GM12865 (cell line): ENCODE data around the gene HOXC10.

Experiments used
- DNase-seq: peaks from one replicate; pipeline ENCODE4 v3.0.0; 2010; ENCODE audit warnings: low read depth
- H3K4me3 ChIP-seq: 2 replicates; pipeline ENCODE4 v1.5.1; 2011; ENCODE audit warnings: mild to moderate bottlenecking, low read depth, low read length, control low read depth
- TF ChIP-seq, protein P1 (sequence below): IDR thresholded peaks from 2 replicates; pipeline ENCODE4 v1.5.1; 2011; ENCODE audit warnings: low read length, control low read depth, low read depth, inconsistent platforms; ENCODE audit not compliant: insufficient read depth; ENCODE audit errors: missing control alignments

The HOXC10 gene

DNA sequence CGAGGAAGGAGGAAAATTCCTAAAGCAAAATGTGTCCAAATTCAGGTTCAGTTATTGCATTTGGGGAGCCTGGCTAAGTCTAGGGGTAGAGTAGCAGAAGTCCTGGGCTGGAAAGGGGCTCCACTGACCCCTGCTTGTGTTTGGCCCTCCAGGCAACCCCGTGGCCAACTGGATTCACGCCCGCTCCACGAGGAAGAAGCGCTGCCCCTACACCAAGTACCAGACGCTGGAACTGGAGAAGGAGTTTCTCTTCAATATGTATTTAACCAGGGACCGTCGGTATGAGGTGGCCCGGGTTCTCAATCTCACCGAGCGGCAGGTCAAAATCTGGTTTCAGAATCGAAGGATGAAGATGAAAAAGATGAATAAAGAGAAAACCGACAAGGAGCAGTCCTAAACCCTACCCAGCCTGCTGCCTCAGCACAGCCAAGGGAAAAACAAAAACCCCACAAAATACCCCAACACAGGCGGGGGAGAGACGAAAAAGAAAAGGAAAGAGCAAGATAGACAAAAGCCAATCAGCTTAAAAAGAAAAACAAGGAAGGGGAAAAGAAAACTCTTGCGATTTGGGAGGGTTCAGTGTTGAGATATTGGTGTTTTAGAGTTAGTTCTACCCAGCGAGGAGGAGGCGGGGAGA, 17.4 kb downstream of the HOXC10 start:
- no peak for DNase-seq
- TF ChIP-seq, protein P1, sequence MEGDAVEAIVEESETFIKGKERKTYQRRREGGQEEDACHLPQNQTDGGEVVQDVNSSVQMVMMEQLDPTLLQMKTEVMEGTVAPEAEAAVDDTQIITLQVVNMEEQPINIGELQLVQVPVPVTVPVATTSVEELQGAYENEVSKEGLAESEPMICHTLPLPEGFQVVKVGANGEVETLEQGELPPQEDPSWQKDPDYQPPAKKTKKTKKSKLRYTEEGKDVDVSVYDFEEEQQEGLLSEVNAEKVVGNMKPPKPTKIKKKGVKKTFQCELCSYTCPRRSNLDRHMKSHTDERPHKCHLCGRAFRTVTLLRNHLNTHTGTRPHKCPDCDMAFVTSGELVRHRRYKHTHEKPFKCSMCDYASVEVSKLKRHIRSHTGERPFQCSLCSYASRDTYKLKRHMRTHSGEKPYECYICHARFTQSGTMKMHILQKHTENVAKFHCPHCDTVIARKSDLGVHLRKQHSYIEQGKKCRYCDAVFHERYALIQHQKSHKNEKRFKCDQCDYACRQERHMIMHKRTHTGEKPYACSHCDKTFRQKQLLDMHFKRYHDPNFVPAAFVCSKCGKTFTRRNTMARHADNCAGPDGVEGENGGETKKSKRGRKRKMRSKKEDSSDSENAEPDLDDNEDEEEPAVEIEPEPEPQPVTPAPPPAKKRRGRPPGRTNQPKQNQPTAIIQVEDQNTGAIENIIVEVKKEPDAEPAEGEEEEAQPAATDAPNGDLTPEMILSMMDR, result no peak
- no peak overlapping the region for H3K4me3 ChIP-seq

DNA sequence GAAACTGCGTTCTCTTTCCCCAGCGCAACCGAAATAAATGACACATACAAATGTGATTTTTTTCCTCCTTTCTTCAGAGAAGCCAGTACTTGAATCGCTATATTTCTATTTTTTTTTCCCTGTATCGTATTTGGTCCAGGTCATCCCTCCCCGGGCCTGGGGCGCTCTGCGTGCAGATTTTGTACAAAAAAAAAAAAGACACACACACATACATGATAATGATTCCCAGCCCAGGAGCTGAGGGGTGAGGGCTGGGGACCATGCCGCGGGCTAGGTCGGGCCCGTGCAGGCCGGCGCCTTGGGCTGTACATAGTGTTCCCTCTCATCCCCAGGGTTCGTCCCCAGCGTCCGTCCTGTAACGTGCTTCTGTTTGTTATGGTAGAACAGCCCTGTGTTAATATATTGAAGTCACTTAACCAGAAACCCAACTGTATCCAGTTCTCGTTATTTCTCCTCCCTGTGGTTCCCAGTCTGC, 18.0 kb downstream of the HOXC10 start:
- no peak overlapping the region for H3K4me3 ChIP-seq
- DNase-seq, result no peak
- TF ChIP-seq, protein P1, result no peak

DNA sequence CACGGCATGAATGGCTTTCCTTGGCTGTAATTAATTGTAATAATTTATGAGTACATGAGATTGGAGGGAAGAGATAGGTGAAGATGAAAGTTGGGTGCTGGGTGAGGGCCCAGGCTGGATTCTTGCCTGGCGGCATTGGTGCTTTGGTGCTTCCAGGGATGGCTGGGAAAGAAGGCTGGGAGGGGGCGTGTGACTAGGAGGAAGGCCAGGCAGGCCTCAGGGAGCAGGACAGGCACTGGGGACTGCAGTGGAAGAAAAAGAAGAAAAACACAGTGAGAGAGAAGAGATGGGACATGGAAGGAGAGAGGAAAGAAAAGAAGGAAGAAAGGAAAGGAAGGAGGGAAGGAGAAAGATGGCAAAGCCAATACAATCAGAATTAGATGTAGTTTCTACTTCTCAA, 18.7 kb downstream of the HOXC10 start:
- TF ChIP-seq, protein P1, result no peak
- no peak overlapping the region for H3K4me3 ChIP-seq
- DNase-seq, result no peak

DNA sequence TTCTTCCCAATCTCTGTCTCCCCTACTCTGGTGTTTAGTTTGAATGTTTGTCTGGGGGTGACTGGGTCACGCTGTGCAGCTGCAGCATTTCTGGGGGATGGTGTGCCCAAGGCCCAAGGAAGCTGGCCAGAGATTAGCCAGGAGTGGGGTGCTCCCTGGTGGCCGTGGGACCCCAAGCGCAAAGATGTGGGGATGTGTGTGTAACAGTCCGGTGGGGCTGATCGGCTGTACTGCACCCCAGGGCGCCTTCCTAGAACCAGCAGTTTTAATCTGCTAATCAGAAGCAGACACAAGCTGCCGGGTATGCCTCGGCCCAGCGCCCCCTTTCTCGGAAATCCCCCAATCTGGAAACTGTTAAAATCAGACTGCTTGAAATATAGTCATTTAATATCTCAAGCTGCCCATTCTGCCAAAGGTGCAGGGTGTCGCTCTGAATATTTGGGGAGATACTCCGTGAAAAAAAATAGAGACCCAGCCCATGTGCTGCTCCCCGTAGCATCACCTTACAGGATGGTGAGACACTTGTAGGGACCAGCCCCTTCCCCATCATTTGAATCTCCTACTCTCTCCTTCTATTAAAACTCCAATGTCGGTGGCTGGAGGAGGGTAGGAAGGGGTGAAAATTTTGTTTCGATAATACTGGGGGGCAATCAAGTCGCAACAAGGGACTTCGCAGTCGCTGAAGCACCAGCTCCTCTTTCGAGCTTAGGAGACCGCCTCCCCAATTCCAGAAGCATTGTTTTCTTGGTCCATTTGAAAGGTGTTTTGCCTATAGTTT, 19.3 kb downstream of the HOXC10 start:
- H3K4me3 ChIP-seq, result no peak overlapping the region
- TF ChIP-seq, protein P1, result no peak
- DNase-seq, result no peak

DNA sequence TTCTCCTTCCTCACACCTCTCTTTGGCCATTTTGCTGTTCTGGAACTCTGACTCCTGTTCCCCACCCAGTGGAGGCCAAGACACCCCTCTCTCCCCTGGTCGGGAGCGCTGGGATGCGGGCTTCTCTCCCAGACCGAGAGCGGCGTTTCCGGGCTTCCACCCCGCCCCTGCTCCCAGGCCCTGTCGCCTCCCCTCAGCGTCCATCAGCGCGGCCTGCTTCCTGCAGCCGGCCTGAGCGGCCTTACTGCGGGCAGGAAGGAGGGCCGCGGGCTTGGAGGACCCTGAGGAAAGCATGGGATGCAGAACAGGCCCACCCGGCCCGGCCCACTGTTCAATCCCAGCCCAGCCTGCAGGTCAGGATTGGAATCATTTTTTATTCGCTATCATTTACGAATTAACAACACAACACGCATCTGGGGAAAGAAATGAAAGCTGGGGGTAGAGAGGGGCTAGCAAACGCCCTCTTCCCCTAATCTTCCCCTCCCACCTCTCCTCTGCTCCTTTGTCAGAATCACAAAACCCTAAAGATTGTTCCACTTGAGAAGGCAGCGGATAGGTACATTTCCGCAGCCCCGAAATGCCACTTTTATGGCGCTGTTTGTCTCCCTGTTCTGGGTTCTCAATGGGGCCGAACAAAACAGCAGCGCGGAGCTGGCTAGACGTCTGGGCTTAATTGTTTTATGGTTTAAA, 20.0 kb downstream of the HOXC10 start:
- no peak for DNase-seq
- TF ChIP-seq, protein P1, result no peak
- H3K4me3 ChIP-seq, result no peak overlapping the region

DNA sequence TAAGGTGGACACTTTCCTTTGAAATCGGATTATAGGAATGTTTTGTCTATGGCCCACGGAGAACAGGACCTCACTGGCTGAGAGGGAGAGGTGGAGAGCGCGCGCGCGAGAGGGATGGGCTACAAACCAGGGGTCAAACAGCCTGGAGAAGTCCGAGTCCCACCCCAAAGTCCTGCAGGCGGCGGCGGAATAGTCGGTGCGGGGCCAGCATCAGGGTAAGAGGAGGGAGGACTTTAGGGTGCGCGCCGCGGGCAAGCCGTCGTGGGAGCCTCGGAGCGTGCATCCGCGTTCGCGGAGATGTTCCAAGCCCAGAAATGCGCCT, 20.5 kb downstream of the HOXC10 start:
- no peak overlapping the region for H3K4me3 ChIP-seq
- DNase-seq, result no peak
- TF ChIP-seq, protein P1, result no peak
